Aorta (tissue), 5 donors: ENCODE data around the gene TMEM119. TPM values are rescaled to one million over a fixed set of nuclear protein-coding genes. Genes with fewer than 3 reads are reported as not detected.
"Not testable (repeated sequence)": the region's sequence is repeated elsewhere in the genome, so short reads cannot be mapped to it uniquely, and the experiment has no call there.

Experiments
- ATAC-seq: fragments of 200-7000 bp; cut with Tn5 transposase; one replicate; pipeline ENCODE4 v1.9.1; 2022; ENCODE audit warnings: moderate library complexity; ENCODE audit not compliant: low FRiP score
- DNase-seq, 2 donors: peaks; one replicate each; pipeline ENCODE4 v3.0.0-alpha.2; 2020
- H3K27ac ChIP-seq, 2 donors: one replicate each; pipeline ENCODE4 v1.5.1; 2013; ENCODE audit warnings: low read length in 2 of 2, mild to moderate bottlenecking in 2 of 2, moderate library complexity in 2 of 2, control low read depth in 1 of 2, inconsistent platforms in 1 of 2, low read depth in 1 of 2
- H3K27me3 ChIP-seq, 2 donors: one replicate each; pipeline ENCODE4 v1.6.1; 2013; ENCODE audit warnings: control low read depth in 1 of 2, low read length in 1 of 2, mild to moderate bottlenecking in 1 of 2, moderate library complexity in 1 of 2; ENCODE audit not compliant: insufficient read depth in 2 of 2, control insufficient read depth in 1 of 2
- H3K36me3 ChIP-seq, 2 donors: one replicate each; pipeline ENCODE4 v1.6.1; 2013; ENCODE audit warnings: control low read depth in 1 of 2, low read length in 1 of 2, mild to moderate bottlenecking in 1 of 2; ENCODE audit not compliant: insufficient read depth in 2 of 2, control insufficient read depth in 1 of 2
- H3K4me1 ChIP-seq, 2 donors: one replicate each; pipeline ENCODE4 v1.6.1; 2013; ENCODE audit warnings: low read length in 2 of 2, control low read depth in 1 of 2, mild to moderate bottlenecking in 1 of 2, moderate library complexity in 1 of 2; ENCODE audit not compliant: insufficient read depth in 2 of 2, control insufficient read depth in 1 of 2
- H3K4me3 ChIP-seq, 2 donors: one replicate each; pipeline ENCODE4 v1.5.1; 2013; ENCODE audit warnings: low read length in 2 of 2, control low read depth in 1 of 2, mild to moderate bottlenecking in 1 of 2
- H3K9me3 ChIP-seq: one replicate; pipeline ENCODE4 v1.6.1; 2013; ENCODE audit warnings: mild to moderate bottlenecking, low read length; ENCODE audit not compliant: control insufficient read depth
- WGBS, 2 donors: extraction: QIAGEN DNeasy Blood & Tissue Kit; methylation state at CpG; one replicate each; pipeline ENCODE4 v1.1.7; 2013; 5-methylcytosine and 5-hydroxymethylcytosine counted together
- intact Hi-C, 2 donors: fragments of 100-400 bp; cut with DNase I; formaldehyde crosslinking; loops; one replicate each; pipeline versions ENCODE4 v1.14.2 to v1.15.0; 2022
- polyA plus RNA-seq, 2 donors: library from polyadenylated mRNA; stranded (reverse); fragments of 200-250 nt; gene quantifications; one replicate each; pipeline ENCODE4 v1.2.3, GENCODE V29; 2013
- total RNA-seq, 2 donors: library from RNA; stranded (reverse); fragmentation: NEBNext Ultra II Directional; extraction: Animal tissue kit (Norgen Biotek cat#: 25700); gene quantifications; one replicate each; pipeline ENCODE4 v1.2.1, GENCODE V29; 2021
- donor health status: healthy with polysubstance abuse.
- donor health status: Bipolar disorder and iron deficiency.
- donor health status: DM: no; HTN: no; CAD: no.
- donor health status: DM: no; HTN: no; CAD: no.
- donor health status: DM: yes; HTN: yes; CAD: no.

The TMEM119 gene
- total and polyA plus RNA-seq, 4 donors = 0.26 to 21.1 (median 8.0) TPM

DNA sequence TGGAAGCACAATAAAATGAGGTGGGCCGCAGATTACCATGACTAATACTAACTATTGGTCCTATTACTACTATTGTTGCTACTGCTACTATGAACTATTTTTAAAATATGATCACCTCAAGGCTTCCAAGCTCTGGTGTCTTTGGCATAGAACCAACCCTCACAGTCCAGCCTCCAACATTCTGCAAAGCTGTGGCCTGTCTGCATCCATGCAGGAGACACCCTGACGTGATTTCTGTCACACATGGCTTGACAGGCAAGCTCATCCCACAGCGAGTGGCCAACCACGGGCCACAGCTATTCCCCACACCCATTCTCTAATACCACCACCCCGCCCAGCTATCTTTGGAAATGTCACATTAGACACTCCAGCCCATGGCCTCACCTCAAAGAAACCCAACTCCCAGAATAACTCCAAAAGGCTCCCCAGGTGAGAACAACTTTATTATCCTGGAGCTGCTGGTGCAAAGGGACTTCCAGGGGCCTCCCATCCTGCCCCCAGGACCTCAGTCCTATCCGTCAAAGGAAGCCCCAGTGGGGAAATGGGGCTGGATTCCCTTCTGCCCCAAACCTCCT lies 21.1 kb downstream of the TMEM119 start:
- Histone ChIP-seq H3K4me1 (no peaks in the 10 kb centered on the region), H3K27ac (no peak overlapping the region), H3K9me3 (no peaks in the 10 kb centered on the region), H3K27me3 (no peaks in the 10 kb centered on the region), H3K4me3 (no peak overlapping the region), H3K36me3 (no peaks in the 10 kb centered on the region)
- 54 to 55% methylated on average over 6 of the region's 6 CpGs for WGBS, 2 donors
- DNase-seq (no peak), ATAC-seq (no peak)
- intact Hi-C loops = no loop called here

GRCh38 chr12:108575199-108575912 lies 22.5 kb downstream of the TMEM119 start:
- 93 to 94% methylated on average over 9 of the region's 9 CpGs for WGBS, 2 donors
- intact Hi-C loops = no loop called here

GRCh38 chr12:108574276-108574675 lies 23.6 kb downstream of the TMEM119 start:
- H3K36me3 ChIP-seq, H3K27me3 ChIP-seq: not testable (repeated sequence)

More at GRCh38 chr12:108575199-108575912, 22.5 kb downstream of the TMEM119 start:
- Histone ChIP-seq H3K4me1 (no peaks in the 10 kb centered on the region), H3K9me3 (no peaks in the 10 kb centered on the region), H3K27ac (no peak overlapping the region), H3K4me3 (no peak overlapping the region), H3K36me3 (no peaks in the 10 kb centered on the region), H3K27me3 (no peaks in the 10 kb centered on the region)
- DNase-seq = no peak
- ATAC-seq = no peak

GRCh38 chr12:108573317-108573716 lies 24.6 kb downstream of the TMEM119 start:
- no peak for ATAC-seq
- no peak overlapping the region for H3K4me3 ChIP-seq
- intact Hi-C loops = no loop called here
- H3K27me3 ChIP-seq = no peaks in the 10 kb centered on the region
- H3K36me3 ChIP-seq = peaks cover 0 to 5% of the 10 kb centered on the region in 2 donors
- no peaks in the 10 kb centered on the region for H3K9me3 ChIP-seq
- WGBS, 2 donors = 53 to 71% methylated on average over 2 of the region's 2 CpGs
- no peak overlapping the region for H3K27ac ChIP-seq
- H3K4me1 ChIP-seq = no peaks in the 10 kb centered on the region
- DNase-seq = no peak

More at GRCh38 chr12:108574276-108574675, 23.6 kb downstream of the TMEM119 start:
- intact Hi-C loops, ATAC-seq, H3K27ac ChIP-seq, H3K9me3 ChIP-seq, H3K4me3 ChIP-seq, H3K4me1 ChIP-seq, DNase-seq: not testable (repeated sequence)
- 96 to 97% methylated on average over 1 of the region's 1 CpG for WGBS, 2 donors

DNA sequence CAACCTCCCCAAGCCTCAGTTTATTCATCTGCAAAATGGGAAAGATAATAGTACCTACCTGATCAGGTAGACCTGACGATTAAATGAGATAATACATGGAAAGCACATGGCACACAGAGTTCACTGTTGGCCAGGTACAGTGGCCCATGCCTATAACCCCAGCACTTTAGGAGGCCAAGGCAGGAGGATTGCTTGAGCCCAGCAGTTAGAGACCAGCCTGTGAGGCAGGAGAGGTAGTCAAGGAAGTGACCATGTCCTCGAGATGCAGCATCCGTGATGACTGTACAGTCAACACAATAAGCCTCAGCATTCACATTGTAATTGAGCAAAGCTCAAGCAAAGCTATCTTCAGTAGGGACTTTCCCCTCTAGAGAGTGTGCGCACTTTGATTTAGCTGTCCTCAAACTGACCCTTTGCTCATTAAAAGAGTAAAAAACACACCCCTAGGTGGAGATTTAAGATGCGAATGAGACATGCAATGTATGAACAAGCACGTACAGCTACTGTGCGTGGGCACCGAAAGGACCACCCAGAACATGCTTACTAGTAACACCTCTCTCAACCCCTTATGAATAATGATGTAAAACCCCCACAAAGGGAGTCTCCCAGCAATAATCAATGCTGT lies 25.6 kb downstream of the TMEM119 start:
- H3K36me3 ChIP-seq = peaks cover 0 to 10% of the 10 kb centered on the region in 2 donors
- H3K4me3 ChIP-seq = no peak overlapping the region
- H3K9me3 ChIP-seq = no peaks in the 10 kb centered on the region
- DNase-seq (no peak), ATAC-seq (no peak)
- no peaks in the 10 kb centered on the region for H3K27me3 ChIP-seq
- intact Hi-C loops = no loop called here
- WGBS, 2 donors = 72 to 79% methylated on average over 8 of the region's 8 CpGs
- H3K27ac ChIP-seq = no peak overlapping the region
- H3K4me1 ChIP-seq = no peaks in the 10 kb centered on the region

DNA sequence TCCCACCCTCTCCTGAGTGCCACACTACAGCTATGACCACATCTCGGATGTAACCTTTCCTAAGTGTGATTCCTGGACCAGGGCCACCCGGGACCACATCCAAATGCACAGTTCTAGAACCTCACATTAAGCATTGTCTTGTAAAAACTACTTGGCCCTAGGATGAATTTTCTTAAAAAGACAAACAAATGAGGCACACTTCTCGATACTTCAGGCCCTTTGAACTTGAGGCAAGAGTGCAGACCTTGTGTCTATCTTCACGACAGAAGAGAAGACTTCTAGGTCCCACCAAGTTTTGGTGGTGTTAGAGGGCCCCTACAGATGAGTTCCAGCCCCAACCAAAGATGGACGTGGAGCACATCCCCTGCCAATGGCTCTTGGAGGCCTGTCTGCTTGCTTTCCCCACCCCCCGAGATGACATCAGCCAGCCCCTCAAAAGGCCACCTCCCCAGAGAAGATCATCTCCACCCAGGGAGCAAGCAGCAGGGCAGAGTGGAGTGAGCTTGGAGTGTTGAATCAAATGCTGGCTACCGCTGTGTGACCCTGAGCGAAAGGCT lies 26.2 kb downstream of the TMEM119 start:
- H3K9me3 ChIP-seq = no peaks in the 10 kb centered on the region
- no peaks in the 10 kb centered on the region for H3K4me1 ChIP-seq
- no peak overlapping the region for H3K27ac ChIP-seq
- DNase-seq (no peak), ATAC-seq (no peak)
- H3K27me3 ChIP-seq = no peaks in the 10 kb centered on the region
- H3K36me3 ChIP-seq = peaks cover 0 to 15% of the 10 kb centered on the region in 2 donors
- intact Hi-C loops = no loop called here
- WGBS, 2 donors = 77 to 78% methylated on average over 8 of the region's 8 CpGs
- no peak overlapping the region for H3K4me3 ChIP-seq

DNA sequence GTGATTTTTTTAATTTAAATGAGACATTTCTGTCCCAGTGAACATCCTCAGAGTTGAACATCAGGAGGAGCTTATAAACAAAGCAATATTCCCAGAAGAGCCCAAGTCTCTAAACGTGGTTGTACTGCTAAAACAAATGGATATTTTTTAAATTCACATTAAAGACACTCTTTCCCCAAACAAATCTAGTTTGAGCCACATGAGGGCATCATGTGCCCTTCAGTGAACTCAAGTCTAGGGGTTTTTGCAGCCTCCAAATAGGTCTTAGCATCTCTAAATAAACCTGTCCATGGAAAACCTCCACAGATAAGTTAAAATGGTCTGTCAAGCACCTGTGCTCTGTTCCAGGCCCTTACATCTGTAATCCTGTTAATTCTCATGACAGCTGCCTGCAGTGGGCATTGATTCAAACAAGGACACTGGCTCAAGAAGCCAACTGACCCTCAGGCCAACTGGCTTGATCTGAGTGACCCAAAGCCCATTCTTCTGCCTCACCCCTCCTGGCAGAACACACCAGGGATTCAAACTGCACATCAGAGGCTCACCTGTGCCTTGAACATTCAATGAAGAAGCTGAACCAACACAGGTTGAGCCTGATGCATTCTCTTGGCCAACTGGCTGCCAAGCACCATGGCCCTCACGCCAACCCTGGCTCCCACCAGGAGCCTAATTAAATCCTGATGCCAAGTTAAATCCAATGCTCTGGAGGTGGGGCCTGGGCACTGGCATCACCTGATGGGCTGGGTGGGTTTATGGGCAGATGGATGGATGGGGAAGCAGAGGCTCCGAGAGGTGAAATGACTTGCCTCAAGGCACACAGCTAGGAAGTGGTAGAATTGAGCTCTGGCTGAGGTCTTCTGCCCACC lies 26.9 kb downstream of the TMEM119 start:
- no peak for DNase-seq
- Histone ChIP-seq H3K27me3 (no peaks in the 10 kb centered on the region), H3K4me3 (no peak overlapping the region), H3K4me1 (no peaks in the 10 kb centered on the region), H3K36me3 (peaks cover 0 to 17% of the 10 kb centered on the region in 2 donors), H3K9me3 (no peaks in the 10 kb centered on the region), H3K27ac (no peak overlapping the region)
- no peak for ATAC-seq
- WGBS, 2 donors = 60 to 61% methylated on average over 3 of the region's 3 CpGs
- intact Hi-C loops = no loop called here
